ENCODE measurements around the gene GRK5.
"Not testable (repeated sequence)": the region's sequence is repeated elsewhere in the genome, so short reads cannot be mapped to it uniquely, and the experiment has no call there.

GRK5 gene

GRCh38 chr10:119250641-119251314, 43.4 kb downstream of the GRK5 start:
- peak; percentile 89 for DNase-seq (ENCODE audit: low read depth)

DNA sequence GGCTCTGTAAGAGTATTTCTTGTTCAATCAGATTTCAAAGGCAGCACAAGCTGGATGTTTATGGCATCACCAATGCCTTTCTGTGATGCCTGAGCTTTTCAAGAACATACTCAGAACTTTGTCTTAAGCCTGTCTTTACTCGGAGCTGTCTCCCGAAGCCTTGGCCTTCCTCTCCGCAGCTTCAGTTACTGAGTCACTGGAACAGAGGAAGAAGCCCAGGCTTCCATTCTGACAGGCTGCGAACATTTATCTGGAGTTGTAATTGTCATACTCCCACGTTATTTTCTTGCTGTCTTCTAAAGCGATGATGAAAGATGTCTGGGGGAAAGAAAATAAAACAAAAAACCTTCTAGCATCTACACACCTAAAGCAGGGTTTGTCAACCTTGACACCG, 43.9 kb downstream of the GRK5 start:
- DNase-seq (ENCODE audit: low read depth) = peak; percentile 86

- no peak for DNase-seq (ENCODE audit: low read depth)
These were observed 44.7 kb downstream of the GRK5 start for GRCh38 chr10:119252051-119252465.

GRCh38 chr10:119252470-119253151, 45.2 kb downstream of the GRK5 start:
- no peak for DNase-seq (ENCODE audit: low read depth)

DNA sequence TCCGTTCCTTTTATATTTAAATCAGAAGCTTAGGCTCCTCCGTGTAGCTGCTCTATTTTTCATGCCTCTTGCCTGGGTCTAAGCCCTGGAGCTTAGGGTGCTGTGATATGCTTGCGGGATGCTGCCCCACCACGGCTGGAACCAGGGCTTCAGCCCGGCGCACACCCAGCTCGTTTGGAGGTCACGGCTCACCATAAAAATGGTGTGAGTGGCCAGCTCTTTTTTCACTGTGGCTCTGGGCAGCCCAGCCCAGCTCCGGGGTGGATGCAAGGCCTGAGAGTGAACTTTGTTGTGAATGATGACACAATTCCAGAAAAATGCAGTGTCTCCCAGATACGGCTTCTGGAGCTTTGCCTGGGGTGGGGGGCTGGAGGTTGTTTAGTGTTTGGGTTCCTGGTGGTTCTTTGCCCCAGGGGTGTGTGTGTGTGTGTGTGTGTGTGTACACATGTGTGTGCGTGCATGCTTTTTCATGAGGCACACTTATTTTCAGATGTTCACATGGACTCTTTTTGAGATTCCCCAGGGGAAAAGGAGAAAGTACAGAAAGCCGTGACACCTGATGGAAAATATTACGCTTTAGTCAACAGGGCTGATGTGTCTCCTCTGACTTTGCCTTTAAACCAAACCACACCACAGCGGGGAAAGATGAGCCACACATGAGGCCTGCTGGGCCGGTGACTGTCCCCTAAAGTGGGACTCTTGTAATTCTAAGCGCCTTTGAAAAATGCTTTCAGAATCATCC, 46.2 kb downstream of the GRK5 start:
- peak; percentile 98 for DNase-seq (ENCODE audit: low read depth)

- no peak for DNase-seq (ENCODE audit: low read depth)
These were observed 47.0 kb downstream of the GRK5 start for GRCh38 chr10:119254335-119254734.

DNA sequence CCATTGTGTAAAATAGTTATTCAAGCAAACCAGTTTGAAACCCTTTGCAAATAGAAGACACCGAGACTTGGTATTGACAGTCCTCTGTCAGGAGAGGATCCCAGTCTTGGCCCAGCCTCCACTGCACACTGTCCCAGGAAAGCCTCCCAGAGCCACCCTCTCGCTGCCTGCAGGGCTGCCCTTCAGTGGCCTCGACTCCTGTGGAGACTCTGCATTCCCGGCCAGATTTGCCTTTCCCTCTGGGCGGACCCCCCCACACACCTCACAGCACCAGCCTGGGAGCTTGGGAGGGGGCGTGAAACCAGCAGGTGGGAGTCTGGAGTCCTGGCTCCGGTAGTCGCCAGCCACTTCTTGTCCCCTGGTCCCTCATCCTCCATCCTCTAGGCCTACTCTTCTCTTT, 48.7 kb downstream of the GRK5 start:
- no peak for DNase-seq (ENCODE audit: low read depth)

GRCh38 chr10:119256897-119257296, 49.5 kb downstream of the GRK5 start:
- no peak for DNase-seq (ENCODE audit: low read depth)

DNA sequence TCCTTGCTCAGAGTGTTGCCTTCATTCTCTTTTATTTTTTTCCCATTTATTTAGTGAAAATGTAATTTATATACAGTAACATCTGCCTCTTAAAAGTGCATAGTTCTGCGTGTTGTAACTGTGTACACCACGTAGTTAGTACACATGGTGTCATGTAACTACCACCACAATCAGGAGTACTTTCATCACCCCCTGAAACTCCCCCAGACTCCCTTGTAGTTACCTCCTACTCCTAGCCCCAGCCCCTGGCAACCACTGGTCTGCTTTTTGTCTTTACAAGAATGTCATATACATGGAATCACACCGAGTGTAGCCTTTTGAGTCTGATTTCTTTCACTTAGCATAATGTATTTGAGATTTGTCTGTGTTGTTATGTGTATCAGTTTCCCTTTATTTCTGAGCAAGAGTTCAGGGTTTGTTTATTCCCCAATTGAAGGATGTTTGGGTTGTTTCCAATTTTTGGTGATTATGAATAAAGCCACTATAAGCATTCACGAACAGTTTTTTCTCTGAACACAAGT, 50.6 kb downstream of the GRK5 start:
- DNase-seq (ENCODE audit: low read depth) = no peak

GRCh38 chr10:119259345-119259744, 52.0 kb downstream of the GRK5 start:
- DNase-seq (ENCODE audit: low read depth) = no peak

- DNase-seq (ENCODE audit: low read depth) = not testable (repeated sequence)
These were observed 53.6 kb downstream of the GRK5 start for GRCh38 chr10:119261016-119261415.

GRCh38 chr10:119263951-119264617, 56.7 kb downstream of the GRK5 start:
- DNase-seq (ENCODE audit: low read depth) = no peak

- DNase-seq (ENCODE audit: low read depth) = no peak
These were observed 58.3 kb downstream of the GRK5 start for GRCh38 chr10:119265691-119266090.

DNA sequence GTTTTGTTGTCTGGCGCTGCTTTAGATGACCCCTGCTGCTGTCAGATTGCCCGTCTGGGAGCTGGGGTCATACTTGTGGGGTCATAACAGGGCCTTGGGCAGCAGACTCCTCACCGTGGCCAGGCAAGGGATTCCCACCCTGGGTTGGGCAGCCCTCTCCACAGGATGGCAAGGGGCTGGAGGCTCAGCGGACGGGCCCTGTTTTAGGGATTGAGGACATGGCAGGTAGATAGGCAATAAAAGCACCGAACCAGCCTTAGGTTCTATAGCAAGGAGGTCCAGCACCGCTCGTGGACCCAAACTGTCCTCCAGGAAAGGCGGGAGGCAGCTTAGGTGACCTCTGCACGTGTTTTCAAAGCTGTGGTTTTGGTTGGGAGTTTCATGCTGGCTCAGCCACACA, 60.0 kb downstream of the GRK5 start:
- DNase-seq (ENCODE audit: low read depth) = no peak

DNA sequence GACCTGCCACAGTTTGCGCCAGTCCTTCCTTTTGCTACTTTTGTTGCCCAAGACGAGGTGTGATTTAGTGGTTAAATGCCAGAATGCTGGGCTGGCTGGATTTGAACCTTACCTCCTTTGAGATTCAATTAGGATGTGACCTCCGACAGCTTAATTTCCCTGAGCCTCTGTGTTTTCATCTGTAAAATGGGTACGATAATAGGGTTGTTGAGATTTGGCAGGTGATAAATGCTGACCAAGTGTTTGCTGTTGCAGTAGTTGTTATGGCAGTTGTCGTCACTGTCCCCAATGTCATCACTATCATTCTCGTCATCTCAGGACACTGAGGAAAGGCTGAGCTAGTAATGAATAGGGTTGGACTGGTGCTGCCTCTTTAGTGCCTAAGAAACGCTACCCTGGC, 61.1 kb downstream of the GRK5 start:
- no peak for DNase-seq (ENCODE audit: low read depth)

GRCh38 chr10:119268871-119269506, 61.6 kb downstream of the GRK5 start:
- no peak for DNase-seq (ENCODE audit: low read depth)

DNA sequence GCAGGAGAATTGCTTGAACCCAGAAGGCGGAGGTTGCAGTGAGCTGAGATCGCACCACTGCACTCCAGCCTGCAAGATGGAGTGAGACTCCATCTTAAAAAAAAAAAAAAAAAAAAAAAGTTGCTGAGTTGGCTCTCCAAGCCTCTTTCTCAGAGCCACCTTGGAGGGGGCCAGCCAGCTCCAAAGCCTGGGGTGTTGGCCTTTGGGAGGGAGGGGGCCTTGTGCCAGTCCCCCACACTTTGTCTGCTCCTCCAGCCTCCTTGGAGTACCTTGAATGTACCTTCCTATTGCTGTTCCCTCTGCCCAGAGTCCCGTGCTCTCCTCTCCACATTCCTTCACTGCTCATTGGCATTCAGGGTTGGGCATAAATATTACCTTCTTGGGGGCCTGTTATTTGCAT, 62.4 kb downstream of the GRK5 start:
- no peak for DNase-seq (ENCODE audit: low read depth)

DNA sequence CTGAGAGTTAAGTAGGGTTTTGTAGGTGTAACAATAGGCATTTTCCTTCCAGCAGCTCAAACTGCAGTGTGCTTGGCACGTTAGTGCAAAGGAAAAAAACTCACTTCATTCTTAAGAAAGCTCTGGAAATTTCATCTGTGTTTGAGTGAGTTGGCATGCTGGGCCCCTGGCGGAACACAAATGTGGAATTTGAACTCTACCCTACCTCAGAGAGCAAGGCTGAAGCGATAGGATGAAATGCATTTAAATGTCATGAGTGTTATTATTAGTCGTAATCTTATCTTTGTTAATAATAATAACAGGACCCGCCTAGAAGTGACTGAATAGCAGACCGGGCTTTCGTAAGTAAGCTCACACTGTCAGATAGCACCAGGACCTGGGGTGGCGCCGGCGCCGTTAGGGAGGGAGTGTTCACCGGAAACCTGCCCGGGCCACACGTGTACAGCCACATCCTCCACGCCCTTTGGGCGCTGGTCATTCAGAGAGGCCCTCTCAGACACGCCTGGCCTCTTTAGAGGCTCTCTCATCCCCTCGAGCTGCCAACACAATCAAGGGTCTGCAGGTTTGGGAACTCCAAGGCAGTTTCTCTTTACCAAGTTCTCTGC, 63.5 kb downstream of the GRK5 start:
- DNase-seq (ENCODE audit: low read depth) = no peak

DNA sequence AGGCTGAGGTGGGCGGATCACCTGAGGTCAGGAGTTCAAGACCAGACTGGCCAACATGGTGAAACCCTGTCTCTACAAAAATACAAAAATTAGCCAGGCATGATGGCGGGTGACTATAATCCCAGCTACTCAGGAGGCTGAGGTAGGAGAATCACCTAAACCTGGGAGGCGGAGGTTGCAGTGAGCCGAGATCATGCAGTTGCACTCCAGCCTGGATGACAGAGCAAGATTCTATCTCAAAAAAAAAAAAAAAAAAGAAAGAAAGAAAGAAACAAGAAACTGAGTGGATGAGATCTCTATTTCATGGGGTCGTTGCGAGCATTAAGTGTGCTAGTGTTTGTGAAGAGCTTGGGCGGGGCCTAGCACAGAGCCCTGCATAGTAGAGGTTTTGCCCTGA, 65.0 kb downstream of the GRK5 start:
- not testable (repeated sequence) for DNase-seq (ENCODE audit: low read depth)

GRCh38 chr10:119272736-119273135, 65.4 kb downstream of the GRK5 start:
- no peak for DNase-seq (ENCODE audit: low read depth)

GRCh38 chr10:119273413-119273812, 66.0 kb downstream of the GRK5 start:
- no peak for DNase-seq (ENCODE audit: low read depth)
